ENCODE measurements around the gene SMIM27.

DNA sequence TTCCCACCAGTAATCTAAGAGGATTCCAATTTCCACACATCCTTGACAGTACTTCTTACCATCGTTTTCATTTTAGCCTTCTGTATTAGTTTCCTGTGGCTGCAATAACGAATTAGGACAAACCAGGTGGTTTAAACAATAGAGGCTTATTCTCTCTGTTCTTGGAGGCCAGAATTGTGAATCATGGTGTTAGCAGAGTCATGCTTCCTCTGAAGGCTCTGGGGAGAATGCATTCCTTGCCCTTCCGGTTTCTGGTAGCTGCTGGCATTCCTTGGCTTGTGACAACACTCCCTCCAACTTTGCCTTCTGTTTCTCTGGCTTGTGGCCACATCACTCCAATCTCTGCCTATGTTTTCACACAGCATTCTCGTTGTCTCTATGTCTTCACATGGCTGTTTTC lies 49.7 kb upstream of the SMIM27 start:
- TF ChIP-seq POLR2A (IDR thresholded peaks at IDR 0.05) (no peak), CTCF (IDR thresholded peaks at IDR 0.05) (no peak)
